Dedifferentiated amniotic fluid mesenchymal stem cell (primary cell): Measurements from ENCODE around the gene TMEM207.

Source experiments
- DNase-seq: peaks from one replicate; pipeline ENCODE4 v3.0.0-alpha.2; 2016; ENCODE audit errors: extremely low spot score

The TMEM207 gene

GRCh38 chr3:190385731-190386688 is 63.7 kb downstream of the TMEM207 start:
- peak; percentile 98 for DNase-seq

GRCh38 chr3:190384309-190384756 is 65.4 kb downstream of the TMEM207 start:
- peak; percentile 43 for DNase-seq

- DNase-seq, result peak; percentile 70
Measured at GRCh38 chr3:190382082-190382481, 67.6 kb downstream of the TMEM207 start.

GRCh38 chr3:190381441-190381840 is 68.3 kb downstream of the TMEM207 start:
- no peak for DNase-seq

- DNase-seq, result no peak
Measured at GRCh38 chr3:190380184-190380583, 69.5 kb downstream of the TMEM207 start.
